Body of pancreas (tissue), 4 donors: ENCODE measurements around the gene EVL.

Experiments used
- CTCF ChIP-seq, 7 experiments: fragments of 450-650 bp in 4 of 7; fragments of 200-600 bp in 3 of 7; sonication (generic) in 3 of 7; IDR thresholded peaks; one replicate each; pipeline ENCODE4 v1.5.1; 2016 to 2019; ENCODE audit warnings: antibody characterized with exemption in 7 of 7
- POLR2A ChIP-seq, 3 donors: fragments of 450-650 bp; IDR thresholded peaks; one replicate each; pipeline ENCODE4 v1.6.1; 2016; ENCODE audit warnings: antibody characterized with exemption in 3 of 3, mild to moderate bottlenecking in 2 of 3

- TF ChIP-seq CTCF (IDR thresholded peaks at IDR 0.05): no peak
- no peak for TF ChIP-seq POLR2A (IDR thresholded peaks at IDR 0.05)
These were observed 34.6 kb upstream of the EVL start for GRCh38 chr14:100030452-100031153.
